HEK293 (cell line): ENCODE results near the gene AFF1.

Source experiments
- CTCF ChIA-PET: fragments of 350-600 bp; formaldehyde crosslinking; extraction: SDS; loops from one replicate; lab custom pipeline; 2021; ENCODE audit warnings: antibody characterized with exemption; lab: Yijun Ruan, JAX
- POLR2A ChIA-PET: fragments of 300-600 bp; formaldehyde crosslinking; extraction: SDS; loops from one replicate; lab custom pipeline; 2020; ENCODE audit warnings: antibody characterized with exemption, inconsistent platforms; lab: Yijun Ruan, JAX
- H3K27ac ChIP-seq: fragments of 200-500 bp; sonication (Bioruptor generic); 2 replicates; pipeline ENCODE4 v1.5.1; 2014; ENCODE audit warnings: low read depth, low read length, control low read depth, inconsistent platforms; ENCODE audit errors: extremely low read depth
- H3K36me3 ChIP-seq, 2 experiments: fragments of 200-500 bp in 1 of 2; sonication (Bioruptor generic) in 1 of 2; 1 replicate in 1 of 2; 2 replicates in 1 of 2; pipeline ENCODE4 v1.5.1; 2014 to 2017; ENCODE audit warnings: inconsistent platforms in 2 of 2, low read length in 2 of 2; ENCODE audit not compliant: control insufficient read depth in 2 of 2, insufficient read depth in 1 of 2
- H3K4me1 ChIP-seq: fragments of 200-500 bp; sonication (Bioruptor generic); 2 replicates; pipeline ENCODE4 v1.5.1; 2014; ENCODE audit warnings: mild to moderate bottlenecking, low read length, inconsistent platforms; ENCODE audit not compliant: control insufficient read depth, insufficient read depth
- H3K4me3 ChIP-seq: 2 replicates; pipeline ENCODE4 v1.5.1; 2011; ENCODE audit warnings: low read depth, mild to moderate bottlenecking, control low read depth, low read length, moderate library complexity
- H3K9me3 ChIP-seq: fragments of 200-500 bp; sonication (Bioruptor generic); 2 replicates; pipeline ENCODE4 v1.5.1; 2014; ENCODE audit warnings: low read depth, low read length, inconsistent platforms; ENCODE audit not compliant: control insufficient read depth, insufficient read depth
- ELK4 ChIP-seq: IDR thresholded peaks from 2 replicates; pipeline ENCODE4 v1.6.1; 2011; ENCODE audit warnings: mild to moderate bottlenecking, low read depth, low read length, borderline replicate concordance
- GLIS2 ChIP-seq: fragments of 450-650 bp; formaldehyde crosslinking; IDR thresholded peaks from 2 replicates; pipeline ENCODE4 v1.5.1; 2016; ENCODE audit warnings: missing biosample characterization, missing genetic modification characterization
- PATZ1 ChIP-seq: fragments of 450-650 bp; formaldehyde crosslinking; IDR thresholded peaks from 2 replicates; pipeline ENCODE4 v1.5.1; 2016; ENCODE audit warnings: missing biosample characterization, missing genetic modification characterization
- SP3 ChIP-seq: fragments of 450-650 bp; formaldehyde crosslinking; IDR thresholded peaks from 2 replicates; pipeline ENCODE4 v1.5.1; 2016; ENCODE audit warnings: missing biosample characterization, missing genetic modification characterization
- SP7 ChIP-seq: fragments of 450-650 bp; formaldehyde crosslinking; IDR thresholded peaks from 2 replicates; pipeline ENCODE4 v1.5.1; 2016; ENCODE audit warnings: missing biosample characterization, missing genetic modification characterization
- ZBTB10 ChIP-seq: fragments of 450-650 bp; formaldehyde crosslinking; IDR thresholded peaks from 2 replicates; pipeline ENCODE4 v1.5.1; 2016; ENCODE audit warnings: missing biosample characterization, missing genetic modification characterization
- ZBTB11 ChIP-seq: fragments of 450-650 bp; formaldehyde crosslinking; conservative IDR thresholded peaks from 2 replicates; pipeline ENCODE4 v1.5.1; 2016; ENCODE audit warnings: low read depth, missing biosample characterization, missing genetic modification characterization
- ZNF24 ChIP-seq: fragments of 450-650 bp; formaldehyde crosslinking; IDR thresholded peaks from 2 replicates; pipeline ENCODE4 v1.5.1; 2016; ENCODE audit warnings: missing biosample characterization, missing genetic modification characterization
- ZNF335 ChIP-seq: fragments of 450-650 bp; formaldehyde crosslinking; conservative IDR thresholded peaks from 2 replicates; pipeline ENCODE4 v1.5.1; 2016; ENCODE audit warnings: missing biosample characterization, missing genetic modification characterization
- ZNF341 ChIP-seq: fragments of 450-650 bp; formaldehyde crosslinking; IDR thresholded peaks from 2 replicates; pipeline ENCODE4; 2016; ENCODE audit warnings: low read depth, missing biosample characterization, missing genetic modification characterization
- ZNF394 ChIP-seq: fragments of 450-650 bp; formaldehyde crosslinking; IDR thresholded peaks from 2 replicates; pipeline ENCODE4 v1.5.1; 2016; ENCODE audit warnings: missing biosample characterization, missing genetic modification characterization, mild to moderate bottlenecking, moderate library complexity, borderline replicate concordance
- ZNF501 ChIP-seq: fragments of 450-650 bp; formaldehyde crosslinking; IDR thresholded peaks from 2 replicates; pipeline ENCODE4 v1.5.1; 2016; ENCODE audit warnings: missing biosample characterization, missing genetic modification characterization
- ZNF580 ChIP-seq: fragments of 450-650 bp; formaldehyde crosslinking; IDR thresholded peaks from 2 replicates; pipeline ENCODE4 v1.5.1; 2016; ENCODE audit warnings: missing biosample characterization, missing genetic modification characterization
- ZNF639 ChIP-seq: fragments of 450-650 bp; formaldehyde crosslinking; IDR thresholded peaks from 2 replicates; pipeline ENCODE4 v1.5.1; 2016; ENCODE audit warnings: missing biosample characterization, missing genetic modification characterization
- ZNF704 ChIP-seq: fragments of 450-650 bp; formaldehyde crosslinking; IDR thresholded peaks from 2 replicates; pipeline ENCODE4 v1.5.1; 2016; ENCODE audit warnings: missing biosample characterization, missing genetic modification characterization
- ZXDB ChIP-seq: fragments of 450-650 bp; formaldehyde crosslinking; IDR thresholded peaks from 2 replicates; pipeline ENCODE4 v1.5.1; 2016; ENCODE audit warnings: missing biosample characterization, missing genetic modification characterization
- TF ChIP-seq, protein P1 (sequence below): fragments of 450-650 bp; formaldehyde crosslinking; IDR thresholded peaks from 2 replicates; pipeline ENCODE4 v1.5.1; 2016; ENCODE audit warnings: missing biosample characterization, missing genetic modification characterization

The AFF1 gene

GRCh38 chr4:86935566-86935852 is 698 bp downstream of the AFF1 start:
- peak overlapping the region; percentile 67 for H3K4me3 ChIP-seq
- CTCF ChIA-PET, result interaction anchor here (0.6 to 2.4 kb wide), 5 partner anchors 12 to 252 kb away, joined by 3 to 18 read pairs (median 4); no protein-coding TSS in a partner anchor
- no peaks in the 10 kb centered on the region for H3K9me3 ChIP-seq
- peak overlapping the region; percentile 88 for H3K27ac ChIP-seq
- no peaks in the 10 kb centered on the region for H3K36me3 ChIP-seq
- POLR2A ChIA-PET, result interaction anchor here (0.6 to 3.7 kb wide), 9 partner anchors 9 to 440 kb away, joined by 3 to 69 read pairs (median 7); no protein-coding TSS in a partner anchor
- peaks cover 4% of the 10 kb centered on the region; the same call in 1 of the 2 replicates for H3K4me1 ChIP-seq
- TF ChIP-seq ZNF335 (tag by site-specific recombination) (peak; percentile 44; the same call in 1 of the 2 replicates), ZNF501 (tag by site-specific recombination) (no peak), ZNF580 (tag by site-specific recombination) (no peak), ZNF341 (0 out of 2 replicates have a peak, but pooled peaks have one; percentile 22), ZBTB10 (peak; percentile 19; the same call in 1 of the 2 replicates)

DNA sequence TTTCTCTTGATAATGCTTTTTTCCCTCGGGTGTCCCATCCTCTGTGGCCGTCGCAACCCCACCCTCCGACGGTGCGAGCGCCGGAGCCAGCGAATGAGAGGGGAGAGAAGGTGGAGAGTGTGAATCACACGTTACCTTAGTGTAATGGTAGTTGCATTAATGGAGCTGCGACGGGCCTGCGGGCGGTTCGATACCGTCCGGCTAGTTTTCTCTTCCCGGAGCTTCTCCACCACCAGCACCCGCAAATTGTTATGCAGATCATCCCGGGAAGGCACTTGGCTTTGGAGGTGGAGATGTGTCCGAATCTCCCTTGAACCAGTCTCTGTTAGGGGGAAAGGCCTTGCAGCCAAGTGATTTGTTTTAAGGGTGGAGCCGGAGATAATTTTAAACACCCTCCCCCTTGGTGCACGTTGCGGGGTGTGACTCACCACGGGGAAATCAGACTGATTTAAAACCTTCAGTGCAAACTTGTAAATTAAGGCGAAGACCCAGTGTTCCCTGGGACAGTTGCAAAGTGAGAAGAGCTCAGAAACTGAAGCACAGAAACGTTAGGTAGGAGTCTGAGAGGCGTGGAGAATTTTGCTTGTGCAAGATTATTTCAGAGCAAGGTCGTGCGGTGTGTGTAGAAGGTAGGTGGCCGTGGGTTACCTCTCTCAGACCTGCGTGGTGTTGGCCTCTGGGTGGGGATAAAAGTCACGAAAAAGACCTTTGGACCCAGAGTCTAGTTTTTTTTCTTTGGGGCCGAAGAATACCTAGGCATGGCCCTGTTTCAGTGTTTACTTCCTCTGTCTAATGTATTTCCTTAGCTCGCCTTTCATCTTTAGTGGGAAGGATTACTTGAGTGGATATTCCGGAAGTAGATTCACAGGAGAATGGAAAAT is 1.3 kb downstream of the AFF1 start:
- Histone ChIP-seq H3K4me1 (peaks cover 4% of the 10 kb centered on the region; the same call in 1 of the 2 replicates), H3K27ac (peak overlapping the region; percentile 88), H3K4me3 (peak overlapping the region; percentile 67), H3K36me3 (no peaks in the 10 kb centered on the region), H3K9me3 (no peaks in the 10 kb centered on the region)
- ChIA-PET POLR2A (interaction anchor here (0.9 to 3.7 kb wide), 8 partner anchors 9 to 157 kb away, joined by 3 to 69 read pairs (median 7); no protein-coding TSS in a partner anchor), CTCF (interaction anchor here (0.6 to 2.4 kb wide), 7 partner anchors 13 to 303 kb away, joined by 3 to 18 read pairs (median 3); no protein-coding TSS in a partner anchor)
- TF ChIP-seq GLIS2 (tag by site-specific recombination), result peak; percentile 52
- peak; percentile 3; the same call in 1 of the 2 replicates for TF ChIP-seq ZNF24 (tag by site-specific recombination)
- TF ChIP-seq, protein P1, sequence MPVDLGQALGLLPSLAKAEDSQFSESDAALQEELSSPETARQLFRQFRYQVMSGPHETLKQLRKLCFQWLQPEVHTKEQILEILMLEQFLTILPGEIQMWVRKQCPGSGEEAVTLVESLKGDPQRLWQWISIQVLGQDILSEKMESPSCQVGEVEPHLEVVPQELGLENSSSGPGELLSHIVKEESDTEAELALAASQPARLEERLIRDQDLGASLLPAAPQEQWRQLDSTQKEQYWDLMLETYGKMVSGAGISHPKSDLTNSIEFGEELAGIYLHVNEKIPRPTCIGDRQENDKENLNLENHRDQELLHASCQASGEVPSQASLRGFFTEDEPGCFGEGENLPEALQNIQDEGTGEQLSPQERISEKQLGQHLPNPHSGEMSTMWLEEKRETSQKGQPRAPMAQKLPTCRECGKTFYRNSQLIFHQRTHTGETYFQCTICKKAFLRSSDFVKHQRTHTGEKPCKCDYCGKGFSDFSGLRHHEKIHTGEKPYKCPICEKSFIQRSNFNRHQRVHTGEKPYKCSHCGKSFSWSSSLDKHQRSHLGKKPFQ, result peak; percentile 80
- 0 out of 2 replicates have a peak, but pooled peaks have one; percentile 30 for TF ChIP-seq ZNF639 (tag by site-specific recombination)
- peak; percentile 48; the same call in 1 of the 2 replicates for TF ChIP-seq PATZ1
- peak; percentile 33; the same call in 1 of the 2 replicates for TF ChIP-seq SP7
- peak; percentile 69; the same call in 1 of the 2 replicates for TF ChIP-seq ZNF394 (tag by site-specific recombination)
- TF ChIP-seq ZNF704 (tag by site-specific recombination), result no peak
- TF ChIP-seq ZBTB11 (tag by site-specific recombination), result peak; percentile 44
- peak; percentile 56 for TF ChIP-seq SP3 (tag by site-specific recombination)
- TF ChIP-seq ZXDB (tag by site-specific recombination), result peak; percentile 37; the same call in 1 of the 2 replicates
- no peak for TF ChIP-seq ELK4
